Measurements from ENCODE around the gene ZFPM1.

Gene ZFPM1

GRCh38 chr16:88577166-88577565 is 124.1 kb downstream of the ZFPM1 start:
- DNase-seq = no peak

DNA sequence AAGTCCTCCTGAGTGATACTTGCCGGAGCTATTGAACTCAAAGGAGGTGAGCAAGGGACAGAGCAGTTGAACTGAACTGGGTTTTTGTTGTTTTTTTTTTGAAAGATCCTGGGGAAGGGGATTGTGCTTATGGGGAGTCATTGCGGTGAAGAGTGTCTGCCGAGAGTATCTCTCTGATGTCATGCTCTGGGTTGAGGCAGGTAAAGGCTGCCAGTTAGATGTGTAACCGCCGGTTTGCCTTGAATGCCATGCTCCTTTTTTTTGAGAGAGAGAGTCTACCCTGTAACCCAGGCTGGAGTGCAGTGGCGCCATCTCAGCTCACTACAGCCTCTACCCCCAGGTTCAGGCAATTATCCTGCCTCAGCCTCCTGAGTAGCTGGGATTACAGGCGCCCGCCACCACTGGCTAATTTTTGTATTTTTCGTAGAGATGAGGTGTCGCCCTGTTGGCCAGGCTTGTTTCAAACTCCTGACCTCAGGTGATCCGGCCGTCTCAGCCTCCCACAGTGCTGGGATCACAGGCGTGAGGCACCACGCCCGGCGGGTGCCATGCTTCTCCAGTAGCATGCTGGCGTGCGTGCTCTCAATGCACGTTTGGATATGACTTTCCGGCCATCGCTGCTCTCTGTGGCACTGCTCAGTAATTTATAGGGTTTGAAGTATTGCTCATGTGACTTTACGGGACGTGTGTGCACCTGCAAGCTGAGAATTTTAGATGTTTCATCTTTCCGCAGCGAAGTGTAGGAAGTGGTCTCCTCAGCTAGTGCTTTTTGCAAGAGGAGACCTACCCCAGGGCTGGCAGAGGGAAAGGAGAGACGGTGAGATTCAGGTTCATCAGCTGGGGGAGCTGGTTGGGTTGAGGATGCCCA is 125.6 kb downstream of the ZFPM1 start:
- DNase-seq = no peak

DNA sequence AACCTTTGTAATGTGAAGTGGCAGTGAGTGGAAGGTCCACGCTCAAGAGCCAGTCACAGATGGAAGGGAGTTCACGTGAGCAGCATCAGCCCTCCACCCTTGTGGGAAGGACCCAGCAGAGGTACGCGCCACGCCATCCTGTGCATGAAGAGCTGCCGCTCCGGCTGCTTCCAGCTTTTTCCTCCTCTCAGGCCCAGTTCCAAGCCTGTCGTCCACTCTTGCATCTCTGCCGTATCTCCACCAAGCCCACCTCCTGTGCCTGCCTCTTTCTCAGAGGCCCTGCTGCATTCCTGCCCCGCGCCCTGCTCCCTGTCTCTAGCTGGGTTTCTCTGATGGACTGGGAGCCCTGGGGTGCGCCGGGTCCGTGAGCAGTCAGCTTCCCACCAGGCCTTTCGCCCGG is 127.3 kb downstream of the ZFPM1 start:
- DNase-seq = no peak

DNA sequence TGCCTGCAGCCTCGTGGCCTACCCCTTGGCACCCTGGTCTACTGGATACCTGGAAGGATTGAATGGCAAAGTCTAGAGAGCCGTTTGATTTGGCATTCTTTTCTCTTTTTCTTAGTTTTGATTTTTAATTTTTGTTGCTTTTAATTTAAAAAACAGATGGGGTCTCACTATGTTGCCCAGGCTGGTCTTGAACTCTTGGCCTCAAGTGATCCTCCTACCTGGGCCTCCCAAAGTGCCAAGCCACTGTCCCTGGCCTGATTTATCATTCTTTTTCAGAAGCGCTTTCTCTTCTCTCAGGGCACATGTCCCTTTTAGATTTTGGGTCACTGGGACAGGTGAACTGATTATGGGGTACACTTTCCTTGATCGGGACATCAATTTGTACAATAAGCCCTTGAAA is 128.0 kb downstream of the ZFPM1 start:
- no peak for DNase-seq

DNA sequence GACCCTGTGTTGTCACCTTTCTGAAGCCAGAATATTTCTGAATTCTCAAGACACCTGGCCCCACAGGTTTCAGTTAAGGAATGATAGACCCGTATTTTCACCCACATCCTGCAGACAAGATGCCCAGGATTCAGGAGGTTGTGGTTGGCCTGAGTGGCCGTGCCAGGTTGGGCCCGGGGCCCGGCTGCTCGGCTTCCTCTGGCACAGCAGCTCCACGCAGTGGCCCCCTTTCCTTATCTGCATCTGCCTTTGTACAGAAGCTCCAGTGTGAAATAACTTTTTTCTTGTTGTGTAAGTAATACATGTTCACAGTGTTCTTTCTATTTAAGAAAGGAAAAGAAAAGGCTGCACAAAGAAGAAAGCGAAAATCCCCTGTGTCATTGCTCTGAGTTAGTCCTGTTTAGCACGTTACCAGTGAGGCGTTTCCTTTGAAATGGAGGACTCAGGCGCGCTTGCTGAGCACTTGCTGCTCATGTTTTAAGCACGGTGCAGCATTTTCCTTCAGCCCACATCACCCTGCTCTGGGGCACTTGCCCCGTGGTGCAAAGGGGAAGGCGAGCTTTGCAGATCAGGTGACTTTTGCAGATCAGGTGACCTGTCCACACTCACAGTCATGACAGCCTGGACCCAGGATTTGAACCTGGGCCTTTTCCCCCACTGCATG is 130.0 kb downstream of the ZFPM1 start:
- DNase-seq = no peak

DNA sequence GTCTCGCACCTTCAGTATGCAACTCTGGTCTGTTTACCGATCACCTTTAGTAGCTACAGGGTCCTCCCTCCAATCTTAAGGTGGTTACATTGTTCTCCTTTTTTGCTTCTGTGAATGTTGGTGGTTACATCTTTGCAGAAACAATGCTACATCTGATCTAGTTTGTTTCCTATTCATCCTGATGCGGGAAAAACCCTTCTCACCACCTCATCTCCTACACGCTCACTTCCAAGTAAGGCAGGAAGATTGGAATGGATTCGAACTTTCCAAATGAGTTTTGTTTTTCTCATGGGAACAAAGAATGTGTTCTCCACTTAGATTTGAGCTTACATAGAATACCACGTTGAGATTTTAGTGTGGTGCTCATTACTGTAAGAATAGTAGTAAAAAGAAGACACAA is 131.6 kb downstream of the ZFPM1 start:
- no peak for DNase-seq

GRCh38 chr16:88585269-88585668 is 132.2 kb downstream of the ZFPM1 start:
- DNase-seq = no peak

DNA sequence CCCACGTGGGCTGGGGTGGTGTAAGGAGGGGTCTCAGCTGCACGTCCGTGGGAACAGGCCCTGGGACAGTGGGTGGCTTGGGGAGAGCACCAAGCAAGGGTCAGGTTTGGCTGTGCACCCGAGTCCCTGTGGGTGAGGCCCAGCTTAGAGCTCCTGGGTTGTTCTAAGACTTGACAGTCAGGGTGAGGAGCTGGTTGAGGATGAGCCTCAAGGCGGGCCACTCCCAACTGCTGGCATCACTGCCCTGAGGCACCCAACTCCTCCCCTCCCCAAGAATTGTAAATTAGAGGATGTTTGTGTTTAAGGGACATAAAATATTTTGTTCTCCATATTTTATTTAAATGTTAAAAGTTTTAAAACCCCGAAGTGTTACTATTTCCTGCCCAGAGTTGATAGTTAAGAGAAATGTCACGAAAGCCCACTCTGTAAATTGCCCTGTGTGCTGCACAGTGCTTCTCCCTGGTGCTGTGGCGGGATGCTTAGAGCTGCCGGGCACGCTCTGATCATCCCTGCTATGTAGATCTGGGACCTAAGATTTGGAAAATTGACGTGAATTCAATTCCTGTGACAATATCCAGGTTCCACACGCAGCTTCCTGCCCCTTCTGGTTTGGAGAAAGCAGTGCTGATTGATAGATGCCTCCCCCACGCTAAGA is 133.0 kb downstream of the ZFPM1 start:
- no peak for DNase-seq

All from DMS53 (cell line).